ENCODE results near the gene IL25.

Gene IL25

DNA sequence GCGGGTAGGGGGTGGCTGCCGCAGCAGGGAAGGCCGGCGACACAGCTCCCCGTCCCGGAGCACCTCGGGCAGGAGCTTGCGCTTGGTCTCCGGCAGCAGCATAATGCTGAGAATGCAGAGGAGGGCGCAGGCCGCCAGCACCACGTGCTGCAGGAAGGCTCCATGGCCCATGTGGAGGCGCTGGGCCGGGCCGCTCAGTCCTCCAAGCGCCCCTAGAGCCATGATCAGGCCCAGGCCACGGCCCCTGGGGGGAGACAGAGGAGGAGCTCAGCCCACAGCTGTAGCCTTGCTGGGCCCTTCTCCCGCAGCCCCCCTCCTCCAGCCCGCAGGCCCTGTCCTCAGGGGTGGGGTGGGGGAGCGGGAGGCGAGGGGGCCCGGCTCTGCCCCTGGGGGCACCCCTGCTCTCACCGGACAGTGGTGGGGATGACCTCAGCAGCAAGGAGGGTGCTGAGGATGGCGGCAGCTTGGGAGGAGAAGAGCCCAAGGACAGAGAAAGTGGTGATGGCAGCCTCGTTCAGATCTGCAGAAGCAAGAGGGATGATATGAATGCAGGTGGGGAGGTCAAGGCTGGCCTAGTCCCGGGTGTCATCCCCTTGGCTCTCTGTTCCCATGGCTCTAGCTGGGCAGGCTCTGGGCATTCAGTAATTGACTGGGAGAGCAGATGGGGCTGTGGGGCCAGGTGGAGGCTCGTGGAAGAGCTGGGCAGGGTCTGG, 25.8 kb upstream of the IL25 start:
- Histone ChIP-seq H3K4me3 (ENCODE audit: low read depth in 1 of 2, low read length in 2 of 2) (no peak overlapping the region), H3K4me2 (ENCODE audit: insufficient read depth, low read length) (no peak overlapping the region), H3K27ac (ENCODE audit: low read length) (no peak overlapping the region), H3K79me2 (ENCODE audit: insufficient read depth, low read length) (no peaks in the 10 kb centered on the region), H3K9me3 (ENCODE audit: insufficient read depth, low read length, severe bottlenecking) (no peaks in the 10 kb centered on the region), H3K4me1 (ENCODE audit: insufficient read depth, low read length) (no peaks in the 10 kb centered on the region), H3K36me3 (ENCODE audit: insufficient read depth, low read length) (no peaks in the 10 kb centered on the region), H3K27me3 (ENCODE audit: insufficient read depth, low read length, poor library complexity) (peaks cover 11% of the 10 kb centered on the region), H2AFZ (ENCODE audit: low read depth, low read length) (no peak overlapping the region), H3K9ac (ENCODE audit: low read depth, low read length) (no peak overlapping the region), H4K20me1 (ENCODE audit: insufficient read depth, low read length) (no peaks in the 10 kb centered on the region)
- DNase-seq (no peak), ATAC-seq (ENCODE audit: insufficient read depth, low read depth) (no peak)
- TF ChIP-seq, protein P1, sequence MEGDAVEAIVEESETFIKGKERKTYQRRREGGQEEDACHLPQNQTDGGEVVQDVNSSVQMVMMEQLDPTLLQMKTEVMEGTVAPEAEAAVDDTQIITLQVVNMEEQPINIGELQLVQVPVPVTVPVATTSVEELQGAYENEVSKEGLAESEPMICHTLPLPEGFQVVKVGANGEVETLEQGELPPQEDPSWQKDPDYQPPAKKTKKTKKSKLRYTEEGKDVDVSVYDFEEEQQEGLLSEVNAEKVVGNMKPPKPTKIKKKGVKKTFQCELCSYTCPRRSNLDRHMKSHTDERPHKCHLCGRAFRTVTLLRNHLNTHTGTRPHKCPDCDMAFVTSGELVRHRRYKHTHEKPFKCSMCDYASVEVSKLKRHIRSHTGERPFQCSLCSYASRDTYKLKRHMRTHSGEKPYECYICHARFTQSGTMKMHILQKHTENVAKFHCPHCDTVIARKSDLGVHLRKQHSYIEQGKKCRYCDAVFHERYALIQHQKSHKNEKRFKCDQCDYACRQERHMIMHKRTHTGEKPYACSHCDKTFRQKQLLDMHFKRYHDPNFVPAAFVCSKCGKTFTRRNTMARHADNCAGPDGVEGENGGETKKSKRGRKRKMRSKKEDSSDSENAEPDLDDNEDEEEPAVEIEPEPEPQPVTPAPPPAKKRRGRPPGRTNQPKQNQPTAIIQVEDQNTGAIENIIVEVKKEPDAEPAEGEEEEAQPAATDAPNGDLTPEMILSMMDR (IDR thresholded peaks at IDR 0.05; ENCODE audit: borderline replicate concordance, extremely low read depth, low read length, poor library complexity, severe bottlenecking), result no peak
- TF ChIP-seq EZH2 (IDR thresholded peaks at IDR 0.05; ENCODE audit: borderline replicate concordance, low read depth, low read length, severe bottlenecking), result no peak

DNA sequence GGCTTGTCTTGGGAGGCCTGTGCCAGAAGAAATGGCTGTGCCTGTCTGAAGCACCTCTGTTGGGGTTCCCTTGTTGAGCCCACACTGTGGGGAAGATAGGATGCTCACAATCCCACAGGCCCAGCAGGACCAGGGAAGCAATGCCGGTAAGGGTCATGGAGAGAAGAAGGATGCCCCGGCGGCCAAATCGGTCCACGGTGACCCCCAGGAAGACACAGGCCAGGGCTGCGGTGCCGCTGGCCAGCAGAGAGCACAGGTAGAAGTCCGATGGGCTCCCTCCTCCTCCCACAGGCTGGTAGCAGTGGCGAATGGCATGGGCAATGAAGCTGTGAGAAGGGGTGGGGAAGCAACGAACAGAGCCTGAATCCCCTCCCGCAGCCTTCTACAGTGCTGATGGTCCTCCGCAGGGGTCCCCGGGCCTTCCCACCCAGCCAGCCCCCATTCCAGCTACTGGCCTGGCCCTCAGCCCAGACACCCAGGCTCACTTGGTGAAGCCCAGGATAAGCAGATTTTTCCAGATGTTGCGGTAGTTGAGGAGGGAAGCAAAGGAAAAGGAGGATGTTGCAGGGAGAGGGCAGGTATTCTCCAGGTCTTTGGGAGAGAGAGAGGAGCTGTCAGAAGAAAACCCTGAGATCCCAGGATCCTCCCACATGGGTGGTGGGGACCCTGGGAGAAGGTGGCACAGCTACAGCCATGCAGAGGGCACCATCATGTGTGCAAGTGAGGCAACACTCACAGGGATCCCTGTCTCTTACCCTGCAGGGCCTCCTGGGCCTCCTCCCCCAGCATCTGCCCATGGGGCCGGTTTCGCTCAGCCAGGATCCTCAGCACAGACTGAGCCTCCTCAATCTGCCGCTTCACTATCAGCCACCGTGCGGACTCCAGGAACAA, 25.0 kb upstream of the IL25 start:
- no peak for ATAC-seq (ENCODE audit: insufficient read depth, low read depth)
- DNase-seq, result no peak
- Histone ChIP-seq H3K9ac (ENCODE audit: low read depth, low read length) (no peak overlapping the region), H4K20me1 (ENCODE audit: insufficient read depth, low read length) (no peaks in the 10 kb centered on the region), H3K27me3 (ENCODE audit: insufficient read depth, low read length, poor library complexity) (peaks cover 19% of the 10 kb centered on the region), H3K27ac (ENCODE audit: low read length) (no peak overlapping the region), H3K79me2 (ENCODE audit: insufficient read depth, low read length) (no peaks in the 10 kb centered on the region), H3K4me2 (ENCODE audit: insufficient read depth, low read length) (no peak overlapping the region), H2AFZ (ENCODE audit: low read depth, low read length) (no peak overlapping the region), H3K4me1 (ENCODE audit: insufficient read depth, low read length) (no peaks in the 10 kb centered on the region), H3K4me3 (ENCODE audit: low read depth in 1 of 2, low read length in 2 of 2) (no peak overlapping the region), H3K9me3 (ENCODE audit: insufficient read depth, low read length, severe bottlenecking) (no peaks in the 10 kb centered on the region), H3K36me3 (ENCODE audit: insufficient read depth, low read length) (no peaks in the 10 kb centered on the region)
- TF ChIP-seq EZH2 (IDR thresholded peaks at IDR 0.05; ENCODE audit: borderline replicate concordance, low read depth, low read length, severe bottlenecking), result no peak
- TF ChIP-seq, protein P1 (IDR thresholded peaks at IDR 0.05; ENCODE audit: borderline replicate concordance, extremely low read depth, low read length, poor library complexity, severe bottlenecking), result no peak

DNA sequence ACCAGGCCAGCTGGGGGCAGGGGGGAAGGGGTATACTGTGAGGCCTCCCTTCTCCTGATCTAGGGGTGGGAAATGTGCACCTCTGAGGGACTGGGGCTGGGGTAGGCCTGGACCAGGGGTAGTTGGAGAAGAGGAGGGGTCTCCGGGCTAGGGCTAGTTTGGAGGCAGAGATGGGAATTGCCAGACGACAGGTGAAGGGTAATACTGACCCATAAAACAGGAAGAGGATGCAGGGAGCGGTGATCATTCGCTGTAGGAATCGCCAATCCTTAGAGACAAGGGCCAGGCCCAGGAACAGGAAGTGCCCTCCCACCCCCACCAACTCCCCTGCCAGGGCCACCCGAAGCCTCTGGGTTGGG, 24.3 kb upstream of the IL25 start:
- H4K20me1 ChIP-seq (ENCODE audit: insufficient read depth, low read length), result no peaks in the 10 kb centered on the region
- H3K4me1 ChIP-seq (ENCODE audit: insufficient read depth, low read length), result no peaks in the 10 kb centered on the region
- H3K4me3 ChIP-seq (ENCODE audit: low read depth in 1 of 2, low read length in 2 of 2), result no peak overlapping the region
- peaks cover 25% of the 10 kb centered on the region for H3K27me3 ChIP-seq (ENCODE audit: insufficient read depth, low read length, poor library complexity)
- H3K9ac ChIP-seq (ENCODE audit: low read depth, low read length), result no peak overlapping the region
- H3K36me3 ChIP-seq (ENCODE audit: insufficient read depth, low read length), result no peaks in the 10 kb centered on the region
- no peaks in the 10 kb centered on the region for H3K79me2 ChIP-seq (ENCODE audit: insufficient read depth, low read length)
- no peak overlapping the region for H3K4me2 ChIP-seq (ENCODE audit: insufficient read depth, low read length)
- no peak overlapping the region for H3K27ac ChIP-seq (ENCODE audit: low read length)
- ATAC-seq (ENCODE audit: insufficient read depth, low read depth) (no peak), DNase-seq (no peak)
- TF ChIP-seq, protein P1 (IDR thresholded peaks at IDR 0.05; ENCODE audit: borderline replicate concordance, extremely low read depth, low read length, poor library complexity, severe bottlenecking), result no peak
- TF ChIP-seq EZH2 (IDR thresholded peaks at IDR 0.05; ENCODE audit: borderline replicate concordance, low read depth, low read length, severe bottlenecking), result no peak
- no peaks in the 10 kb centered on the region for H3K9me3 ChIP-seq (ENCODE audit: insufficient read depth, low read length, severe bottlenecking)
- H2AFZ ChIP-seq (ENCODE audit: low read depth, low read length), result no peak overlapping the region
